Coronary artery (tissue), 2 donors: Measurements from ENCODE around the gene MYADML2.
"Not testable (repeated sequence)": the region's sequence is repeated elsewhere in the genome, so short reads cannot be mapped to it uniquely, and the experiment has no call there.

Source experiments
- DNase-seq: peaks from one replicate; pipeline ENCODE4 v3.0.0-alpha.2; 2017; ENCODE audit warnings: low spot score
- H3K27ac ChIP-seq, 2 donors: fragments of 200-600 bp; sonication (generic); one replicate each; pipeline ENCODE4 v1.5.1; 2016 to 2019
- H3K4me3 ChIP-seq: fragments of 200-600 bp; sonication (generic); 2 replicates; pipeline ENCODE4 v1.5.1; 2016; ENCODE audit warnings: mild to moderate bottlenecking, moderate library complexity
- TF ChIP-seq, protein P1 (sequence below): fragments of 200-600 bp; sonication (generic); IDR thresholded peaks from one replicate; pipeline ENCODE4 v1.5.1; 2019; ENCODE audit warnings: antibody characterized with exemption

MYADML2 gene

GRCh38 chr17:81955756-81956544 lies 8.9 kb upstream of the MYADML2 start:
- no peak for DNase-seq
- Histone ChIP-seq H3K4me3 (no peak overlapping the region), H3K27ac (no peak overlapping the region)
- TF ChIP-seq, protein P1, sequence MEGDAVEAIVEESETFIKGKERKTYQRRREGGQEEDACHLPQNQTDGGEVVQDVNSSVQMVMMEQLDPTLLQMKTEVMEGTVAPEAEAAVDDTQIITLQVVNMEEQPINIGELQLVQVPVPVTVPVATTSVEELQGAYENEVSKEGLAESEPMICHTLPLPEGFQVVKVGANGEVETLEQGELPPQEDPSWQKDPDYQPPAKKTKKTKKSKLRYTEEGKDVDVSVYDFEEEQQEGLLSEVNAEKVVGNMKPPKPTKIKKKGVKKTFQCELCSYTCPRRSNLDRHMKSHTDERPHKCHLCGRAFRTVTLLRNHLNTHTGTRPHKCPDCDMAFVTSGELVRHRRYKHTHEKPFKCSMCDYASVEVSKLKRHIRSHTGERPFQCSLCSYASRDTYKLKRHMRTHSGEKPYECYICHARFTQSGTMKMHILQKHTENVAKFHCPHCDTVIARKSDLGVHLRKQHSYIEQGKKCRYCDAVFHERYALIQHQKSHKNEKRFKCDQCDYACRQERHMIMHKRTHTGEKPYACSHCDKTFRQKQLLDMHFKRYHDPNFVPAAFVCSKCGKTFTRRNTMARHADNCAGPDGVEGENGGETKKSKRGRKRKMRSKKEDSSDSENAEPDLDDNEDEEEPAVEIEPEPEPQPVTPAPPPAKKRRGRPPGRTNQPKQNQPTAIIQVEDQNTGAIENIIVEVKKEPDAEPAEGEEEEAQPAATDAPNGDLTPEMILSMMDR: no peak

DNA sequence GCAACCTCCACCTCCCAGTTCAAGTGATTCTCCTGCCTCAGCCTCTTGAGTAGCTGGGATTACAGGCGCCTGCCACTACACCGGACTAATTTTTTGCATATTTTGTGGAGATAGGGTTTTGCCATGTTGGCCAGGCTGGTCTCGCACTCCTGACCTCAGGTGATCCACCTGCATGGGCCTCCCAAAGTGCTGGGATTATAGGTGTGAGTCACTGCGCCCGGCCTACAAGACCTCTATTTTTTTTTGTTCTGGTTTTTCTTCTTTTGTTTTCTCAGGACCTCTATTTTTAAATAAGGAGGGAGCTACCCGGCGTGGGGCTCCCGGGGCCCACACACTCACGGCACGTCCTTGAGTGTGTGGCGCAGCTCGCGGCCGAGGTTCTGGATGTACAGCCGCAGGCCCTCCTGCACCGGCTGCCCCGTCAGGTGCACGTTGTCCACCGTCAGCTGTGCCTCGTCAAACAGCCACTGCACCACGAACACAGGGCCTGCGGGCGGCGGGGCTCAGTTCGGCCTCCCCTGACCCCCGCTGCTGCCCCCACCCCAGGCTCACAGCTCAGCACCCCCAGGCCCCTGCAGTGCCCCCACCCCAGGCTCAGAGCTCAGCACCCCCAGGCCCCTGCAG lies 8.1 kb upstream of the MYADML2 start:
- no peak for DNase-seq
- TF ChIP-seq, protein P1: no peak
- Histone ChIP-seq H3K27ac (no peak overlapping the region), H3K4me3 (no peak overlapping the region)

DNA sequence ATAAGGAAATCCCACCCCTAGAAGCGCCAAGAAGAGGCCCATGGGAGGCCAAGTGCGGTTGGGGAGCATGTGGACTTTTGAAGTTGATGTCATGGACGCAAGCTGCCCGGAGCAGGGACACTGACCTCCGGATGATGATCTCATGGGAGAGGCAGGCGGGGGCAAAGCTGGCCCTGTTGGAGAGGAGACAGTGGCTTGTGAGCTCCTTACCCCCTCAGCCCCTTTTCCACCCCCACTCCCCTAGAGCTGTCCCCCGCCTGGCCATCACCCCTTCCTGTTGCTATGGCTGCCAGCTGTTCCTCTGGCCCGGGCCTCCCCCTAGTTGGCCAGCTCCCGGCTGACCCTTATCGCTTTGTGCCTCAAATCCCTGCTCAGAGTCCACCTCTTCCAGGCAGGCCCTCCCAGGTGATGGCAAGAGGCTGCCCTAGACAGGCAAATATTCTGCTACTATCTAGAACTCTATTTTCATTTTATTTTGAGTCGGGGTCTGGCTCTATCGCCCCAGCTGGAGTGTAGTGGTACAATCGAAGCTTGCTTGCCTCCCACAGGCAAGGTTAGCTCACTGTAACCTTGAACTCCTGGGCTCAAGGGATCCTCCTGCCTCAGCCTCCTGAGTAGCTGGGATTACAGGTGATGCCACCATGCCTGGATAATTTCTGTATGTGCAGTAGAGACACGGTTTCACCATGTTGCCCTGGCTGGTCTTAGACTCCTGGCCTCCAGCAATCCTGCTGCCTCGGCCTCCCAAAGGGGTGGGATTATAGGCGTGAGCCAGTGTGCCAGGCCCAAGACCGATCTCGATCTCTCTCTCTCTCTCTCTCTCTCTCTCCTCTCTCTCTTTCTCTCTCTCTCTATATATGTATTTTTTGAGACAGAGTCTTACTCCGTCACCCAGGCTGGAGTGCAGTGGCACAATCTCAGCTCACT lies 7.4 kb upstream of the MYADML2 start:
- H3K27ac ChIP-seq: no peak overlapping the region
- DNase-seq: no peak
- H3K4me3 ChIP-seq: no peak overlapping the region
- TF ChIP-seq, protein P1: no peak

DNA sequence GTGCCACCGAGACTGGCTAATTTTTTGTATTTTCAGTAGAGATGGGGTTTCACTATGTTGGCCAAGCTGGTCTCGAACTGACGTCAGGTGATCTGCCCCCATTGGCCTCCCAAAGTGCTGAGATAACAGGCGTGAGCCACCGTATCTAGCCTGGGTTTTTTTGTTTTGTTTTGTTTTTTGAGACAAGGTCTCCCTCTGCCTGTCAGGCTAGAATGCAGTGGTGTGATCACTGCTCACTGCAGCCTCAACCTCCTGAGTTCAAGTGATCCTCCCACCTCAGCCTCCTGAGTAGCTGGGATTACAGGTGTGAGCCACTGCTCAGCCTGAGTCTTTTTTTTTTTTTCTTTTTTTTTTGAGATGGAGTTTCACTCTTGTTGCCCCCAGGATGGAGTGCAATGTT lies 6.4 kb upstream of the MYADML2 start:
- H3K27ac ChIP-seq, H3K4me3 ChIP-seq, DNase-seq: not testable (repeated sequence)

DNA sequence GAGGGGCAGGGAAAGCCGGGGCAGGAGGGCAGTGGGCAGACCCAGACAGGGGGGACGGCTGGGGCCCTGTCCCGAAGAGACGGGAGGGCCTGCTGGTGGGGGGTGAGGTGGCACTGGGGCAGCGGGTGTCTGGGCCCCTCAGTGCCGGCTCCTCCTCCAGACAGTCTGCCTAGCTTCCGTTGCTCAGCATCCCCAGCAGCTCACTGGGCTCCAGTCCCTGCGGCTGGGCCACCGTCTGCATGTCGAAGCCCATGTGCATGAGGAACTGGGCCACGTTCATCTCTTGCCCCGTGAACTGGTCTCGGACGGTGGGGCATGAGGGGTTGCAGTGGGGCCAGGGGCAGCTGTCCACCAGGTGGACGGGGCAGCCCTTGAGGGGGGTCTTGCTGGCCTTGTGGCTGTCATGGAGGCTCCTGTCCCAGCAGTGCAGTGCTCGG lies 5.8 kb upstream of the MYADML2 start:
- no peak overlapping the region for H3K27ac ChIP-seq
- no peak for DNase-seq
- no peak overlapping the region for H3K4me3 ChIP-seq
- TF ChIP-seq, protein P1: no peak

DNA sequence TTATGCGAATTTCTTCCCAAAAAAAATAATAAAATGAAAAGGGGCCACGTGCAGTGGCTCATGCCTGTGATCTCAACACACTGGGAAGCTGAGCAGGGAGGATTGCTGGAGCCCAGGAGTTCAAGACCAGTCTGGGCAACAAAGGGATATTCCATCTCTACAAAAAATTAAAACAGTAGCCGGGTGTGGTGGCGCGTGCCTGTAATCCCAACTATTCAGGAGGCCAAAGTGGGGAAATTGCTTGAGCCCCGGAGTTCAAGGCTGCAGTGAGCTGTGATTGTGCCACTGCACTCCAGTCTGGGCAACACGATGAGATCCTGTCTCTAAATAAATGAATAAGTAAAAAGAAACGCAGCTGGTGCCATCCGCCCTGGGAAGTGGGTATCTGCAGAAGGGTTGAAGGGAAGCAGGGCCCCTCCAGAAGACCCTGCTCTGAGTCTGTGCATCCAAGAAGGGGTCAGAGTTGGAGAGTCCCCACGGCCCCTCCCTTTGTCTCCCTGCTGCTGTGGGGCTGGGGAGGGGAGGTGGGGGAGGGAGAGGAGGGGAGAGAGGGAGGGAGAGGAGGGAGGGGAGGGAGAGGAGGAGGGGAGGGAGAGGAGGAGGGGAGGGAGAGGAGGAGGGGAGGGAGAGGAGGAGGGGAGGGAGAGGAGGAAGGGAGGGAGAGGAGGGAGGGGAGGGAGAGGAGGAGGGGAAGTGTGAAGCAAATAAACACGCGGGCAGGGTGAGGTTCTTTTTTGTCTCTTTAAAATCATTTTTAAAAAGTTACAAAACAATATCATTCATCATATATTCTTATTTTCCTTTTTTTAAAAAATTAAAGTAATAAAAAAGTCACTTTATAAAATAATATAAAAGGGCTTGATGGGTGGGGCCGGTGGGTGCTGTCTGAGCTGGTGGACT lies 5.0 kb upstream of the MYADML2 start:
- no peak overlapping the region for H3K27ac ChIP-seq
- DNase-seq: no peak
- TF ChIP-seq, protein P1: no peak
- H3K4me3 ChIP-seq: no peak overlapping the region
